AG04449 (cell line): ENCODE data around the gene NCAPD3.

Experiments used
- CTCF ChIA-PET: fragments of 350-600 bp; formaldehyde crosslinking; extraction: SDS; loops from one replicate; lab custom pipeline; 2021; ENCODE audit warnings: antibody characterized with exemption; lab: Yijun Ruan, JAX
- POLR2A ChIA-PET: fragments of 400-600, 350-600 bp; formaldehyde crosslinking; extraction: SDS; loops from one replicate; lab custom pipeline; 2020; ENCODE audit warnings: antibody characterized with exemption, inconsistent platforms; lab: Yijun Ruan, JAX
- DNase-seq: peaks from one replicate; pipeline ENCODE4 v3.0.0-alpha.2; 2010; ENCODE audit warnings: low read depth, low spot score
- H3K4me3 ChIP-seq: 2 replicates; pipeline ENCODE4 v1.5.1; 2011; ENCODE audit warnings: low read depth, mild to moderate bottlenecking, control low read depth, low read length
- TF ChIP-seq, protein P1 (sequence below): IDR thresholded peaks from one replicate; pipeline ENCODE4 v1.5.1; 2011; ENCODE audit warnings: mild to moderate bottlenecking, moderate library complexity, low read length, control low read depth, inconsistent platforms; ENCODE audit not compliant: insufficient read depth; ENCODE audit errors: missing control alignments

The NCAPD3 gene

DNA sequence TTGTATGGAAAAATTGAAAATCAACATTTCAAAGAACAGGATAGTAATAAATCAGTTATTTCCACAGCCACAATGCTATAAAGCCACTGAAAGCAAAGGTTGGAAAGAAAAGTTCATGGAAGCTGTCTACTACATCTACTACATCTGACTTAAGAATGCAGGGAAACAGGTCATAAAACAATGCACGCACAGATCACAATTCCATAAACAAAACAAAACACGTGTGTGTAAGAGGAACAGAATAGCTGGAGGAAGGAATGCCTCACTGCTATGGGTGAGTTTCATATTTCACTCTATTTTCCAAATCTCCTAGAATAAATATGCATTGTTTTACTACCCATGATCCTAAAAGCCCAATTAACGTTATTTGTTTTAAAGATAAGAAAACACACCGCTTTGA lies 66.3 kb downstream of the NCAPD3 start:
- ChIA-PET CTCF (no interaction called here), POLR2A (no interaction called here)
- TF ChIP-seq, protein P1, sequence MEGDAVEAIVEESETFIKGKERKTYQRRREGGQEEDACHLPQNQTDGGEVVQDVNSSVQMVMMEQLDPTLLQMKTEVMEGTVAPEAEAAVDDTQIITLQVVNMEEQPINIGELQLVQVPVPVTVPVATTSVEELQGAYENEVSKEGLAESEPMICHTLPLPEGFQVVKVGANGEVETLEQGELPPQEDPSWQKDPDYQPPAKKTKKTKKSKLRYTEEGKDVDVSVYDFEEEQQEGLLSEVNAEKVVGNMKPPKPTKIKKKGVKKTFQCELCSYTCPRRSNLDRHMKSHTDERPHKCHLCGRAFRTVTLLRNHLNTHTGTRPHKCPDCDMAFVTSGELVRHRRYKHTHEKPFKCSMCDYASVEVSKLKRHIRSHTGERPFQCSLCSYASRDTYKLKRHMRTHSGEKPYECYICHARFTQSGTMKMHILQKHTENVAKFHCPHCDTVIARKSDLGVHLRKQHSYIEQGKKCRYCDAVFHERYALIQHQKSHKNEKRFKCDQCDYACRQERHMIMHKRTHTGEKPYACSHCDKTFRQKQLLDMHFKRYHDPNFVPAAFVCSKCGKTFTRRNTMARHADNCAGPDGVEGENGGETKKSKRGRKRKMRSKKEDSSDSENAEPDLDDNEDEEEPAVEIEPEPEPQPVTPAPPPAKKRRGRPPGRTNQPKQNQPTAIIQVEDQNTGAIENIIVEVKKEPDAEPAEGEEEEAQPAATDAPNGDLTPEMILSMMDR: no peak
- DNase-seq: no peak
- no peak overlapping the region for H3K4me3 ChIP-seq

DNA sequence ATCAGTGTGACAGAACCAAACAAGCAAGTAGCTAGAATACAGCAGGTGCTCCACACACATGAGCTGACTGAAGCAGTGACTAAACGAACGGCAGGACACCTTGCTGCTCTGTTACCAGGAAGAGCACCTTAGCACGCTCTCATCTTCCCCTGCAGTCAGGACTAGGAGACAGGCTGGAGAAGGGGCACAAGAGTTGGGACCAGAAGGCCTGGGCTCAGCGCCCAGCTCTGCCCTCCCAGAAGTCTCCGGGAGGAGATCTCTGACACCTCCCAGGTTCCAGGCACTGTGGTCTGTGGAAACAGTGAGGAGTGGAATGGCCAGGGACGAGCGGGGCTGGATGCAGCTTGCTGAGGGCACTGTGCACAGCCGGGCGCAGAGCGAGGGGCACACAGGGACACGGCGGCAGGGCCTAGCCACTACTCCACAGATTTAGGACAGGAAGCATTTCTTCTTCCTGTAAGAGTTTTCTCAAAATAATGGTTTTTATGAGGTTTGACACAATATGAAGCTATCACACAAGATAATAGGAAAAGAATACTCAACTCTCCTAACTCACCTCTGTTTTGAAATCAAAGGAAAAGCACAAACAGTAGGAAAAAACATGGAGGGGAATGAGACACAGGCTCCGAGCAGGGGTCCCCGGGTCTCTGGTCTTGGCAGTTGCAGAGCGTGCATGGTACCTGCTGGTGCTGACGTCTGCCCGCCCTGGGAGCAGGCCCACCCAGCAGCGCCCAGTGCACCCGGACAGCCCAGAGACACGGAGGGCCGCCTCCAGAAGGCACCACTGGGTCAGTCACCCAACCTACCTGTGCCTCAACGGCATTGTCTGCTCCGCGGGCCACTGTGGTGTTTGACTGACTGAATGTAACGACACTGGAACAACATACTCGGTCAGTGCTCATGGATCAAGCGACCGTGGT lies 67.6 kb downstream of the NCAPD3 start:
- CTCF ChIA-PET: interaction anchor here (0.7 to 1.5 kb wide), 2 partner anchors 12 to 32 kb away, joined by 3 read pairs; no protein-coding TSS in a partner anchor
- TF ChIP-seq, protein P1: no peak
- DNase-seq: no peak
- POLR2A ChIA-PET: no interaction called here
- H3K4me3 ChIP-seq: no peak overlapping the region

DNA sequence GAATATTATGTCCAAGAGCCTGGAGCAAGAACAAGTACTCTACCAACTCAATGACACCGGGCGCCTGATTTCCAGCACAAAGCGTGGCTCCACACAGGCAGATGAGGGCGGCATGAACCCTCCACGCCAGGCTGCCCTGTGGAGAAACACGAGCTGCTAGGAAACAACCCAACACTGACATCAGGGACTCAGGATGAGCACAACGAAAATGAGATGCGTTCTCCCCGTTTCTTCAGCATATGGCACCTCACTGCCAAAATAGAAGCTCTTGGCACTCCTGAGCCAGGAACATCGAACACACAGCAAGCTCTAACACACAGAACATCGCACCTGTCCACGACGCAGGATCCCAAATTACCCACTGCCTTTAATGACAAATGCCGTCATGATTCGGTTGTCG lies 68.3 kb downstream of the NCAPD3 start:
- ChIA-PET POLR2A (no interaction called here), CTCF (interaction anchor here (0.7 to 1.5 kb wide), 2 partner anchors 13 to 32 kb away, joined by 3 read pairs; no protein-coding TSS in a partner anchor)
- DNase-seq: no peak
- H3K4me3 ChIP-seq: no peak overlapping the region
- TF ChIP-seq, protein P1: no peak

DNA sequence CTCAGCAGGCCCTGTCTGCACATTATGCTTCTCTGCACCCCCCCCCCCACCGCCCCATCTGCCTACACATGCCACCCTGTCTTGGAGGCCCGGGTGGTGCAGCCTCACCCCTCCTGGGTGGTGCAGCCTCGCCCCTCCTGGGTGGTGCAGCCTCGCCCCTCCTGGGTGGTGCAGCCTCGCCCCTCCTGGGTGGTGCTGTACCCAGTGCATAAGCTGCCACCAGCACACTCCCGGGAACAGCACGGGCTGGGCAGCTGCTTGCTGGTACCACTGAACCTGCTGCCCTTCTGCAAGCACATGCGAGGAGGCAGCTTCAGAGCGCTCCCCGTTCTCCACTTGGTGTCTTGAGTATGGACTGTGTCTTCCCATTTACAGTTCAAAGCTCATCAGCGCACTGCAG lies 69.3 kb downstream of the NCAPD3 start:
- ChIA-PET CTCF (interaction anchor here (1.9 kb wide), 1 partner anchor 15 kb away, joined by 12 read pairs; no protein-coding TSS in a partner anchor), POLR2A (no interaction called here)
- TF ChIP-seq, protein P1: no peak
- no peak for DNase-seq
- H3K4me3 ChIP-seq: no peak overlapping the region

DNA sequence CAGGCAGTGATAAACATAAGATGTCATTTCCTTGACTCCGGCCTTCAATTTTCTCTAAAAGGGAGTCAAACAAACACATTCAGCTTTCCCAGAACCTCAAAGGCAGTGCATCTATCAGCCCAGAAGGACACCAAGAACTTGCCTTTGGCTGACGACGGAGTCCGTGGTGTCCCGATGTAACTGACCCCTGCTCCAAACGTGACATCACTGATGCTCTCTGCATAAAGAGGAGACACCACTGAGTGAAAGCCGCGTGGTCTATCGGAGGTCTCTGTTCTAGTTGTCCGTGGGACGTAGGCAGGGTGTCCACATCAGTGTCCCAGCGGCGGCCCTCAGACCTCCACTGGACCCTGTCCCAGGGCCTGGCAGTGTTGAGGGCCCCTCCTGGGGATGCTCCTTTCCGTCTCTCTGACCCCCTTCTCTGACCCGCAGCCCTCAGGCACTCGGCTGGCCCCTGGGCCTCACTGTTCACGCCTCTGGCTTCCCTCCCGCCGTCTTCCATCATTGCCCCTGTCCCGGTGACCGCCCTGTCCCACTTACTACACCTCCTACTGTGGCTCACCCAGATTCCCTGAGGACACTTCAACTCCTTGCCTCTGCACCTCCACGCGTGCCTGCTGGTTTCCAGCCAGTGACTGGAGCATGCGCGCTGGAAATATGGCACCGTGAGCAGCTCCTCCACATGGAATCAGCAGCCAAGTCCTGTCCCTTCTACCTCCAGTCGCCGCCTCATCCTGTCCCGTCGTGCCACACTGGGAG lies 70.4 kb downstream of the NCAPD3 start:
- ChIA-PET POLR2A (no interaction called here), CTCF (interaction anchor here (1.3 to 2.1 kb wide), 3 partner anchors 14 to 103 kb away, joined by 4 to 16 read pairs (median 12); no protein-coding TSS in a partner anchor)
- no peak for DNase-seq
- TF ChIP-seq, protein P1: no peak
- H3K4me3 ChIP-seq: no peak overlapping the region
